Measurements from ENCODE around the gene RRP7A.

- no peak for TF ChIP-seq CTCF (conservative IDR thresholded peaks at IDR 0.05)
- TF ChIP-seq ZFX (IDR thresholded peaks at IDR 0.05) = no peak
Measured at GRCh38 chr22:42522546-42522945, 3.0 kb upstream of the RRP7A start.
